Measurements from ENCODE around the gene ADTRP.

- TF ChIP-seq CTCF (IDR thresholded peaks at IDR 0.05): no peak
- no peak for TF ChIP-seq EZH2 (IDR thresholded peaks at IDR 0.05; ENCODE audit: borderline replicate concordance, insufficient read depth, low read depth, low read length, poor library complexity, severe bottlenecking)
These were observed 6.3 kb downstream of the ADTRP start for GRCh38 chr6:11772109-11772825.

Measured in B cell (primary cell).